GM12872 (cell line): ENCODE results near the gene ATP5F1D.

Experiments
- CTCF ChIP-seq: IDR thresholded peaks from 3 replicates; pipeline ENCODE4 v1.5.1; 2011; ENCODE audit warnings: low read depth, mild to moderate bottlenecking, low read length, moderate library complexity; ENCODE audit not compliant: insufficient read depth

Gene ATP5F1D

GRCh38 chr19:1272423-1273262, 31.1 kb downstream of the ATP5F1D start:
- TF ChIP-seq CTCF, result no peak

GRCh38 chr19:1273263-1274041, 31.9 kb downstream of the ATP5F1D start:
- TF ChIP-seq CTCF, result no peak

- TF ChIP-seq CTCF, result no peak
Observed at GRCh38 chr19:1274081-1274851, 32.7 kb downstream of the ATP5F1D start.

GRCh38 chr19:1274852-1275259, 33.3 kb downstream of the ATP5F1D start:
- TF ChIP-seq CTCF, result no peak

GRCh38 chr19:1275260-1275975, 33.9 kb downstream of the ATP5F1D start, which contains the start of gene FAM174C:
TSS of gene FAM174C (plus strand) at chr19:1275530. CDS start at chr19:1275550, 20 bp downstream.
- TF ChIP-seq CTCF, result no peak

GRCh38 chr19:1275976-1276627, 34.6 kb downstream of the ATP5F1D start:
- TF ChIP-seq CTCF, result no peak
